ENCODE measurements around the gene KDF1. TPM values are rescaled to one million over a fixed set of nuclear protein-coding genes. Genes with fewer than 3 reads are reported as not detected.

Gene KDF1
- polyA plus RNA-seq, 1 of the 3 experiments (the other 2 are of a cell fraction), result not detected

DNA sequence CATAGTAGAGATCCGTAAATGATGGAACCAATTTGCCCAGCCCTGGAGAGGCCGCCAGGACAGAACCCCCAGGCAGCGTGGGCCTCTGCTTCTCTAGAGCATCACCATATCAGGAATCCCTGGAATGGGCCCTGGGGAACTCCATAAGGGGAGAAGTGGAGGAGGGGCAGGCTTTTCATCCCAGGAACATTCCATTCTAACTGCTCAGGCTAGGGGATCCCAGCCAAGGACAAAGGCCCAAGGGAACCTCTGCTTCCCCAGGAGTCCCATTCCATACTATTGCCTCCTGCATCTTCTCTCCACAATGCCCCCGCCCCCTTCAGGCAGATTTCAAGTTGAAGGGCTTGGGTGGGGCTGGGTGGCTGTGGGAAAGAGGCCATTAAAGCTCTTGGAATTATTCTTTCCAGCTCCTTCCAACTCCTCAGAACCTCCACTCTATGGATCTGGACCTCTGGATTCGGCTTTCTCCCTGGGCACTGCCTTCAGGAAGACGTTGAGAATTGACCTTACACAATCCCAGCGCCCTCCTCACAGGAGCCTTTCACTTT, 39.2 kb upstream of the KDF1 start:
- H3K4me3 ChIP-seq (ENCODE audit: low read depth in 2 of 2, low read length in 1 of 2), result no peak overlapping the region
- H3F3A ChIP-seq (replicated peaks; ENCODE audit: insufficient read depth), result peaks cover 15% of the 10 kb centered on the region
- H3K4me2 ChIP-seq, result peak overlapping the region; percentile 74
- no peaks in the 10 kb centered on the region for H3K36me3 ChIP-seq (replicated peaks in 1 of 2; ENCODE audit: control insufficient read depth in 1 of 2, insufficient read depth in 2 of 2, low read length in 1 of 2)
- H4K20me1 ChIP-seq (ENCODE audit: insufficient read depth), result no peaks in the 10 kb centered on the region; the same call in 1 of the 2 replicates
- CTCF ChIA-PET, result interaction anchor here (2.1 kb wide), 1 partner anchor 98 kb away, joined by 6 read pairs; no protein-coding TSS in a partner anchor
- TF ChIP-seq POLR2AphosphoS5 (IDR thresholded peaks at IDR 0.05; ENCODE audit: low read depth, low read length) (peak; percentile 56; the same call in 1 of the 2 replicates), JUND (IDR thresholded peaks at IDR 0.05) (peak; percentile 67), FOXM1 (IDR thresholded peaks at IDR 0.05; ENCODE audit: low read depth) (no peak), GABPA (IDR thresholded peaks at IDR 0.05; ENCODE audit: low read depth) (no peak), RXRA (IDR thresholded peaks at IDR 0.05; ENCODE audit: borderline replicate concordance, low read depth) (peak; percentile 56; the same call in 1 of the 2 replicates), YY1 (IDR thresholded peaks at IDR 0.05; ENCODE audit: low read depth) (0 out of 2 replicates have a peak, but pooled peaks have one; percentile 43), RCOR1 (IDR thresholded peaks at IDR 0.05; ENCODE audit: low read length) (no peak), FOSL2 (IDR thresholded peaks at IDR 0.05; ENCODE audit: borderline replicate concordance, low read depth) (peak; percentile 60; the same call in 1 of the 2 replicates), TAF1 (IDR thresholded peaks at IDR 0.05; ENCODE audit: borderline replicate concordance, low read depth, low read length) (no peak), NFIC (IDR thresholded peaks at IDR 0.05; ENCODE audit: borderline replicate concordance) (peak; percentile 77), EP300 (IDR thresholded peaks at IDR 0.05; ENCODE audit: borderline replicate concordance in 1 of 2, low read depth in 1 of 2, low read length in 1 of 2) (peak in 1 of 2 experiments; percentile 61; a peak in 1 of 4 replicates), TEAD4 (IDR thresholded peaks at IDR 0.05; ENCODE audit: borderline replicate concordance, insufficient read depth) (peak; percentile 94), CHD2 (IDR thresholded peaks at IDR 0.05; ENCODE audit: low read length, partially characterized antibody) (no peak), TCF12 (IDR thresholded peaks at IDR 0.05) (peak; percentile 72)
- TF ChIP-seq, protein P1, sequence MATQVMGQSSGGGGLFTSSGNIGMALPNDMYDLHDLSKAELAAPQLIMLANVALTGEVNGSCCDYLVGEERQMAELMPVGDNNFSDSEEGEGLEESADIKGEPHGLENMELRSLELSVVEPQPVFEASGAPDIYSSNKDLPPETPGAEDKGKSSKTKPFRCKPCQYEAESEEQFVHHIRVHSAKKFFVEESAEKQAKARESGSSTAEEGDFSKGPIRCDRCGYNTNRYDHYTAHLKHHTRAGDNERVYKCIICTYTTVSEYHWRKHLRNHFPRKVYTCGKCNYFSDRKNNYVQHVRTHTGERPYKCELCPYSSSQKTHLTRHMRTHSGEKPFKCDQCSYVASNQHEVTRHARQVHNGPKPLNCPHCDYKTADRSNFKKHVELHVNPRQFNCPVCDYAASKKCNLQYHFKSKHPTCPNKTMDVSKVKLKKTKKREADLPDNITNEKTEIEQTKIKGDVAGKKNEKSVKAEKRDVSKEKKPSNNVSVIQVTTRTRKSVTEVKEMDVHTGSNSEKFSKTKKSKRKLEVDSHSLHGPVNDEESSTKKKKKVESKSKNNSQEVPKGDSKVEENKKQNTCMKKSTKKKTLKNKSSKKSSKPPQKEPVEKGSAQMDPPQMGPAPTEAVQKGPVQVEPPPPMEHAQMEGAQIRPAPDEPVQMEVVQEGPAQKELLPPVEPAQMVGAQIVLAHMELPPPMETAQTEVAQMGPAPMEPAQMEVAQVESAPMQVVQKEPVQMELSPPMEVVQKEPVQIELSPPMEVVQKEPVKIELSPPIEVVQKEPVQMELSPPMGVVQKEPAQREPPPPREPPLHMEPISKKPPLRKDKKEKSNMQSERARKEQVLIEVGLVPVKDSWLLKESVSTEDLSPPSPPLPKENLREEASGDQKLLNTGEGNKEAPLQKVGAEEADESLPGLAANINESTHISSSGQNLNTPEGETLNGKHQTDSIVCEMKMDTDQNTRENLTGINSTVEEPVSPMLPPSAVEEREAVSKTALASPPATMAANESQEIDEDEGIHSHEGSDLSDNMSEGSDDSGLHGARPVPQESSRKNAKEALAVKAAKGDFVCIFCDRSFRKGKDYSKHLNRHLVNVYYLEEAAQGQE (IDR thresholded peaks at IDR 0.05; ENCODE audit: low read depth, low read length), result peak; percentile 67
- TF ChIP-seq, protein P2, sequence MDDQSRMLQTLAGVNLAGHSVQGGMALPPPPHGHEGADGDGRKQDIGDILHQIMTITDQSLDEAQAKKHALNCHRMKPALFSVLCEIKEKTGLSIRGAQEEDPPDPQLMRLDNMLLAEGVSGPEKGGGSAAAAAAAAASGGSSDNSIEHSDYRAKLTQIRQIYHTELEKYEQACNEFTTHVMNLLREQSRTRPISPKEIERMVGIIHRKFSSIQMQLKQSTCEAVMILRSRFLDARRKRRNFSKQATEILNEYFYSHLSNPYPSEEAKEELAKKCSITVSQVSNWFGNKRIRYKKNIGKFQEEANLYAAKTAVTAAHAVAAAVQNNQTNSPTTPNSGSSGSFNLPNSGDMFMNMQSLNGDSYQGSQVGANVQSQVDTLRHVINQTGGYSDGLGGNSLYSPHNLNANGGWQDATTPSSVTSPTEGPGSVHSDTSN (IDR thresholded peaks at IDR 0.05), result 0 out of 2 replicates have a peak, but pooled peaks have one; percentile 9
- TF ChIP-seq, protein P3, sequence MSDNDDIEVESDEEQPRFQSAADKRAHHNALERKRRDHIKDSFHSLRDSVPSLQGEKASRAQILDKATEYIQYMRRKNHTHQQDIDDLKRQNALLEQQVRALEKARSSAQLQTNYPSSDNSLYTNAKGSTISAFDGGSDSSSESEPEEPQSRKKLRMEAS (IDR thresholded peaks at IDR 0.05; ENCODE audit: low read depth), result no peak; the same call in 1 of the 2 replicates
- TF ChIP-seq, protein P4, sequence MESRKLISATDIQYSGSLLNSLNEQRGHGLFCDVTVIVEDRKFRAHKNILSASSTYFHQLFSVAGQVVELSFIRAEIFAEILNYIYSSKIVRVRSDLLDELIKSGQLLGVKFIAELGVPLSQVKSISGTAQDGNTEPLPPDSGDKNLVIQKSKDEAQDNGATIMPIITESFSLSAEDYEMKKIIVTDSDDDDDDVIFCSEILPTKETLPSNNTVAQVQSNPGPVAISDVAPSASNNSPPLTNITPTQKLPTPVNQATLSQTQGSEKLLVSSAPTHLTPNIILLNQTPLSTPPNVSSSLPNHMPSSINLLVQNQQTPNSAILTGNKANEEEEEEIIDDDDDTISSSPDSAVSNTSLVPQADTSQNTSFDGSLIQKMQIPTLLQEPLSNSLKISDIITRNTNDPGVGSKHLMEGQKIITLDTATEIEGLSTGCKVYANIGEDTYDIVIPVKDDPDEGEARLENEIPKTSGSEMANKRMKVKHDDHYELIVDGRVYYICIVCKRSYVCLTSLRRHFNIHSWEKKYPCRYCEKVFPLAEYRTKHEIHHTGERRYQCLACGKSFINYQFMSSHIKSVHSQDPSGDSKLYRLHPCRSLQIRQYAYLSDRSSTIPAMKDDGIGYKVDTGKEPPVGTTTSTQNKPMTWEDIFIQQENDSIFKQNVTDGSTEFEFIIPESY (IDR thresholded peaks at IDR 0.05; ENCODE audit: borderline replicate concordance, low read depth), result no peak
- TF ChIP-seq, protein P5, sequence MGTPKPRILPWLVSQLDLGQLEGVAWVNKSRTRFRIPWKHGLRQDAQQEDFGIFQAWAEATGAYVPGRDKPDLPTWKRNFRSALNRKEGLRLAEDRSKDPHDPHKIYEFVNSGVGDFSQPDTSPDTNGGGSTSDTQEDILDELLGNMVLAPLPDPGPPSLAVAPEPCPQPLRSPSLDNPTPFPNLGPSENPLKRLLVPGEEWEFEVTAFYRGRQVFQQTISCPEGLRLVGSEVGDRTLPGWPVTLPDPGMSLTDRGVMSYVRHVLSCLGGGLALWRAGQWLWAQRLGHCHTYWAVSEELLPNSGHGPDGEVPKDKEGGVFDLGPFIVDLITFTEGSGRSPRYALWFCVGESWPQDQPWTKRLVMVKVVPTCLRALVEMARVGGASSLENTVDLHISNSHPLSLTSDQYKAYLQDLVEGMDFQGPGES (IDR thresholded peaks at IDR 0.05; ENCODE audit: low read depth, low read length), result no peak
- TF ChIP-seq, protein P6, sequence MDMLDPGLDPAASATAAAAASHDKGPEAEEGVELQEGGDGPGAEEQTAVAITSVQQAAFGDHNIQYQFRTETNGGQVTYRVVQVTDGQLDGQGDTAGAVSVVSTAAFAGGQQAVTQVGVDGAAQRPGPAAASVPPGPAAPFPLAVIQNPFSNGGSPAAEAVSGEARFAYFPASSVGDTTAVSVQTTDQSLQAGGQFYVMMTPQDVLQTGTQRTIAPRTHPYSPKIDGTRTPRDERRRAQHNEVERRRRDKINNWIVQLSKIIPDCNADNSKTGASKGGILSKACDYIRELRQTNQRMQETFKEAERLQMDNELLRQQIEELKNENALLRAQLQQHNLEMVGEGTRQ (IDR thresholded peaks at IDR 0.05; ENCODE audit: borderline replicate concordance, low read depth, low read length), result no peak
- POLR2A ChIA-PET, result no interaction called here
- peaks cover 4% of the 10 kb centered on the region for H3K79me2 ChIP-seq (ENCODE audit: insufficient read depth)
- no peaks in the 10 kb centered on the region for H3K27me3 ChIP-seq (ENCODE audit: insufficient read depth)
- DNase-seq, result no peak
- H3K9me2 ChIP-seq, result no peaks in the 10 kb centered on the region
- H3K4me1 ChIP-seq (ENCODE audit: control insufficient read depth in 1 of 2, insufficient read depth in 2 of 2, low read depth in 1 of 2, low read length in 1 of 2), result peaks cover 10 to 30% of the 10 kb centered on the region in 2 experiments; a peak in 3 of 4 replicates
- H3K9me3 ChIP-seq, result no peaks in the 10 kb centered on the region
- peak overlapping the region; percentile 53; the same call in 1 of the 2 replicates for H3K9ac ChIP-seq
- H2AFZ ChIP-seq (ENCODE audit: low read depth), result peak overlapping the region; percentile 52; the same call in 1 of the 2 replicates
- peak overlapping the region in 1 of 2 experiments; percentile 92; a peak in 2 of 4 replicates for H3K27ac ChIP-seq (ENCODE audit: low read depth in 2 of 2, low read length in 1 of 2)
- 47% methylated on average over 6 of the region's 7 CpGs for WGBS (ENCODE audit: low lambda C conversion rate)
